Activated B cell treated with CpG ODN at 0.5 μM for 24 hours (primary cell): Measurements from ENCODE around the gene SHH. TPM values are rescaled to one million over a fixed set of nuclear protein-coding genes. Genes with fewer than 3 reads are reported as not detected.

Experiments used
- ATAC-seq: fragments of 200-7000 bp; cut with Tn5 transposase; one replicate; pipeline ENCODE4 v1.10.0; 2021; ENCODE audit warnings: low read depth, mild to moderate bottlenecking, moderate library complexity
- CTCF ChIA-PET: fragments of 350-600 bp; sonication (Branson Sonifier 250); formaldehyde crosslinking; loops from one replicate; lab custom pipeline; 2021; ENCODE audit warnings: antibody characterized with exemption; lab: Charles Lee
- POLR2A ChIA-PET: fragments of 350-600 bp; sonication (Branson Sonifier 250); formaldehyde crosslinking; loops from one replicate; lab custom pipeline; 2021; ENCODE audit warnings: antibody characterized with exemption; lab: Charles Lee
- DNase-seq: peaks from one replicate; pipeline ENCODE4 v3.0.0; 2022
- H3K27ac Mint-ChIP-seq: one replicate; pipeline ENCODE4 v1.8.0; 2020; ENCODE audit warnings: mixed read lengths
- H3K27me3 Mint-ChIP-seq: one replicate; pipeline ENCODE4 v1.8.0; 2021; ENCODE audit warnings: mixed read lengths
- H3K36me3 Mint-ChIP-seq: one replicate; pipeline ENCODE4 v1.8.0; 2021; ENCODE audit warnings: low read depth, mixed read lengths
- H3K4me1 Mint-ChIP-seq: one replicate; pipeline ENCODE4 v1.8.0; 2021; ENCODE audit warnings: mixed read lengths
- H3K4me3 Mint-ChIP-seq: one replicate; pipeline ENCODE4 v1.8.0; 2020; ENCODE audit warnings: mild to moderate bottlenecking, mixed read lengths
- H3K9me3 Mint-ChIP-seq: one replicate; pipeline ENCODE4 v1.8.0; 2020; ENCODE audit warnings: mixed read lengths
- CTCF ChIP-seq: fragments of 200-600 bp; IDR thresholded peaks from one replicate; pipeline ENCODE4 v1.8.0; 2022; ENCODE audit warnings: antibody characterized with exemption, mild to moderate bottlenecking
- intact Hi-C: fragments of 100-400 bp; cut with micrococcal nuclease; formaldehyde crosslinking; loops from one replicate; pipeline ENCODE4 v1.15.1; 2024
- total RNA-seq: library from RNA; stranded (reverse); gene quantifications from 2 replicates; pipeline ENCODE4 v1.2.3, GENCODE V29; 2022

The SHH gene
- total RNA-seq, 1 donor from 2014 or later, result not detected

- ATAC-seq (no peak), DNase-seq (no peak)
- no peak overlapping the region for H3K27ac Mint-ChIP-seq
- no peak for TF ChIP-seq CTCF
- peaks cover 70% of the 10 kb centered on the region for H3K36me3 Mint-ChIP-seq
- no peaks in the 10 kb centered on the region for H3K27me3 Mint-ChIP-seq
- no peak overlapping the region for H3K4me3 Mint-ChIP-seq
- POLR2A ChIA-PET, result no interaction called here
- CTCF ChIA-PET, result interaction anchor here (0.9 to 2.5 kb wide), 2 partner anchors 164 to 835 kb away, joined by 3 to 7 read pairs; no protein-coding TSS in a partner anchor
- peaks cover 39% of the 10 kb centered on the region for H3K4me1 Mint-ChIP-seq
- intact Hi-C loops, result loop anchor here (10.0 kb wide), 1 partner anchor 468 kb away; the partner anchor contains the start of gene INSIG1
- H3K9me3 Mint-ChIP-seq, result no peaks in the 10 kb centered on the region
Measured at GRCh38 chr7:155762655-155763054, 49.6 kb downstream of the SHH start.

DNA sequence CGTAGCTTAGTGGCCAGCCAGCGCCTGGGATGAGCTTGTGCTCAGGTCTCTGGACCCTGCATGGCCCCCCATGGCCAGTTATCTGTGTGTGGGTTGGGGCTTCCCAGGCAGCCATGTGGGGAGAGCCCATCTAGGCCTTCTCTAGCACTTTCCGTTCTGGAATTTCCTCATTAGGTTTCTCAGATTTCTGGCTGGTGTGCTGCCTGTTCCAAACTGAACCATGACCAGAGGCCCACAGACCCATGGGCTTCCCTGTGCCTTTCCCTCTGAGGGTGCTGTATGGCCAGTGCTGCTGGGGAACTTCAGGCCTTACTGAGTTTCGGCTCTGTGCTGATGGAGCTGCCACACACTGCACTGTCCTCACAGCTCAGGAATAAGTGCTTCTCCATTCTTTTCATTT lies 50.2 kb downstream of the SHH start:
- Mint-ChIP-seq H3K27ac (no peak overlapping the region), H3K27me3 (no peaks in the 10 kb centered on the region), H3K36me3 (peaks cover 67% of the 10 kb centered on the region), H3K4me1 (peaks cover 43% of the 10 kb centered on the region), H3K4me3 (no peak overlapping the region), H3K9me3 (no peaks in the 10 kb centered on the region)
- ChIA-PET CTCF (interaction anchor here (0.9 to 2.5 kb wide), 2 partner anchors 163 to 834 kb away, joined by 3 to 7 read pairs; no protein-coding TSS in a partner anchor), POLR2A (no interaction called here)
- ATAC-seq, result no peak
- no peak for DNase-seq
- intact Hi-C loops, result loop anchor here (10.0 kb wide), 1 partner anchor 467 kb away; the partner anchor contains the start of gene INSIG1
- no peak for TF ChIP-seq CTCF

- no peak for ATAC-seq
Measured at GRCh38 chr7:155761162-155761561, 51.1 kb downstream of the SHH start.

GRCh38 chr7:155759740-155760430 lies 52.4 kb downstream of the SHH start:
- DNase-seq, result no peak
- ChIA-PET CTCF (no interaction called here), POLR2A (no interaction called here)
- no peak for TF ChIP-seq CTCF
- Mint-ChIP-seq H3K4me1 (peaks cover 61% of the 10 kb centered on the region), H3K27me3 (no peaks in the 10 kb centered on the region), H3K4me3 (no peak overlapping the region), H3K9me3 (no peaks in the 10 kb centered on the region), H3K27ac (no peak overlapping the region), H3K36me3 (peaks cover 57% of the 10 kb centered on the region)
- intact Hi-C loops, result loop anchor here (10.0 kb wide), 2 partner anchors 465 to 755 kb away; partner anchors contain the start of genes INSIG1 and PAXIP1
- ATAC-seq, result no peak

More at GRCh38 chr7:155761162-155761561, 51.1 kb downstream of the SHH start:
- CTCF ChIA-PET, result interaction anchor here (2.5 kb wide), 1 partner anchor 162 kb away, joined by 7 read pairs; no protein-coding TSS in a partner anchor
- DNase-seq, result no peak
- POLR2A ChIA-PET, result no interaction called here
- no peaks in the 10 kb centered on the region for H3K27me3 Mint-ChIP-seq
- H3K4me3 Mint-ChIP-seq, result no peak overlapping the region
- intact Hi-C loops, result loop anchor here (10.0 kb wide), 1 partner anchor 466 kb away; the partner anchor contains the start of gene INSIG1
- TF ChIP-seq CTCF, result no peak
- peaks cover 52% of the 10 kb centered on the region for H3K4me1 Mint-ChIP-seq
- peaks cover 65% of the 10 kb centered on the region for H3K36me3 Mint-ChIP-seq
- H3K9me3 Mint-ChIP-seq, result no peaks in the 10 kb centered on the region
- no peak overlapping the region for H3K27ac Mint-ChIP-seq

DNA sequence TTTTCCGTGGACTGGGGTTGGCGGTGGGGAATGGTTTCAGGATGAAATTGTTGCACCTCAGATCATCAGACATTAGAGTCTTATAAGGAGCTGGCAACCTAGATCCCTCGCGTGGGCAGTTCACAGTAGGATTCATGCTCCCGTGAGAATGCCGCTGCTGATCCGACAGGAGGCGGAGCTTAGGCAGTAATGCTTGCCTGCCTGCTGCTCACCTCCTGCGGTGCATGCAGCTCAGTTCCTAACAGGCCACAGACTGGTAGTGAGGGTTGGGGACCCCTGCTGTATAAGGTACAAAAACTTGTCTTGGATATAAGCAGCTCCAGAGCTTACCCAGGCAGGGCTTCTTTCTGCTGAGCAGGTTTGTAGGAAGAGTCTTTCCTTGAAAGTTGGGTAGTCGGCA lies 53.9 kb downstream of the SHH start:
- DNase-seq, result no peak
- intact Hi-C loops, result loop anchor here (10.0 kb wide), 1 partner anchor 754 kb away; the partner anchor contains the start of gene PAXIP1
- no peak for TF ChIP-seq CTCF
- POLR2A ChIA-PET, result no interaction called here
- no peaks in the 10 kb centered on the region for H3K9me3 Mint-ChIP-seq
- H3K27me3 Mint-ChIP-seq, result no peaks in the 10 kb centered on the region
- H3K27ac Mint-ChIP-seq, result no peak overlapping the region
- ATAC-seq, result no peak
- no peak overlapping the region for H3K4me3 Mint-ChIP-seq
- H3K36me3 Mint-ChIP-seq, result peaks cover 50% of the 10 kb centered on the region
- peaks cover 61% of the 10 kb centered on the region for H3K4me1 Mint-ChIP-seq
- CTCF ChIA-PET, result interaction anchor here (3.0 kb wide), 1 partner anchor 159 kb away, joined by 10 read pairs; no protein-coding TSS in a partner anchor
